SK-N-SH (cell line): ENCODE results near the gene POPDC3. TPM values are rescaled to one million over a fixed set of nuclear protein-coding genes. Genes with fewer than 3 reads are reported as not detected.
"Not testable (repeated sequence)": the region's sequence is repeated elsewhere in the genome, so short reads cannot be mapped to it uniquely, and the experiment has no call there.

Experiments
- CTCF ChIA-PET: fragments of 300-600, 350-600 bp; formaldehyde crosslinking; extraction: SDS; loops from one replicate; lab custom pipeline; 2021; lab: Yijun Ruan, JAX
- POLR2A ChIA-PET: fragments of 350-600 bp; sonication (Branson Sonifier 250); formaldehyde crosslinking; extraction: SDS; loops from one replicate; lab custom pipeline; 2020; ENCODE audit warnings: antibody characterized with exemption, inconsistent platforms; lab: Yijun Ruan, JAX
- DNase-seq: peaks from one replicate; pipeline ENCODE4 v3.0.0; 2012
- H2AFZ ChIP-seq: fragments of 200-600 bp; sonication (generic); 2 replicates; pipeline ENCODE4 v1.8.1; 2016; ENCODE audit warnings: antibody characterized with exemption, mild to moderate bottlenecking, low read depth
- H3F3A ChIP-seq: fragments of 200-600 bp; sonication (generic); replicated peaks from 2 replicates; pipeline ENCODE3; 2016; ENCODE audit warnings: antibody characterized with exemption, mild to moderate bottlenecking; ENCODE audit not compliant: insufficient read depth
- H3K27ac ChIP-seq, 2 experiments: fragments of 200-500 bp in 1 of 2; fragments of 200-600 bp in 1 of 2; sonication (Bioruptor generic) in 1 of 2; sonication (generic), shearing (Covaris generic) in 1 of 2; 2 replicates each; pipeline versions ENCODE4 v1.5.1 to v1.6.1; 2014 to 2016; ENCODE audit warnings: low read depth in 2 of 2, inconsistent platforms in 1 of 2, low read length in 1 of 2, mild to moderate bottlenecking in 1 of 2, mixed read lengths in 1 of 2
- H3K27me3 ChIP-seq: fragments of 200-600 bp; sonication (generic), shearing (Covaris generic); 2 replicates; pipeline ENCODE4 v1.6.1; 2016; ENCODE audit warnings: mixed run types; ENCODE audit not compliant: insufficient read depth
- H3K36me3 ChIP-seq, 2 experiments: fragments of 200-500 bp in 1 of 2; fragments of 200-600 bp in 1 of 2; sonication (Bioruptor generic) in 1 of 2; sonication (generic) in 1 of 2; replicated peaks in 1 of 2; 2 replicates each; pipeline versions ENCODE3 to v1.5.1; 2014 to 2016; ENCODE audit warnings: low read length in 1 of 2, mild to moderate bottlenecking in 1 of 2; ENCODE audit not compliant: insufficient read depth in 2 of 2, control insufficient read depth in 1 of 2
- H3K4me1 ChIP-seq, 2 experiments: fragments of 200-500 bp in 1 of 2; fragments of 200-600 bp in 1 of 2; sonication (Bioruptor generic) in 1 of 2; sonication (generic), shearing (Covaris generic) in 1 of 2; 2 replicates each; pipeline versions ENCODE4 v1.5.1 to v1.6.1; 2014 to 2016; ENCODE audit warnings: low read depth in 1 of 2, low read length in 1 of 2, mixed run types in 1 of 2; ENCODE audit not compliant: insufficient read depth in 2 of 2, control insufficient read depth in 1 of 2
- H3K4me2 ChIP-seq: fragments of 200-600 bp; sonication (generic), shearing (Covaris generic); 2 replicates; pipeline ENCODE4 v1.6.1; 2017; ENCODE audit warnings: mixed run types
- H3K4me3 ChIP-seq, 2 experiments: fragments of 200-500 bp in 1 of 2; fragments of 200-600 bp in 1 of 2; sonication (Bioruptor generic) in 1 of 2; sonication (generic), shearing (Covaris generic) in 1 of 2; 2 replicates each; pipeline versions ENCODE4 v1.5.1 to v1.8.1; 2014 to 2016; ENCODE audit warnings: low read depth in 2 of 2, inconsistent platforms in 1 of 2, low read length in 1 of 2, mild to moderate bottlenecking in 1 of 2, mixed read lengths in 1 of 2, moderate library complexity in 1 of 2
- H3K79me2 ChIP-seq: fragments of 200-600 bp; sonication (generic); 2 replicates; pipeline ENCODE4 v1.8.1; 2017; ENCODE audit warnings: mild to moderate bottlenecking; ENCODE audit not compliant: insufficient read depth
- H3K9ac ChIP-seq: fragments of 200-600 bp; sonication (generic); 2 replicates; pipeline ENCODE4 v1.6.1; 2017; ENCODE audit warnings: mixed run types
- H3K9me2 ChIP-seq: fragments of 200-600 bp; sonication (generic); 2 replicates; pipeline ENCODE4 v1.6.1; 2017; ENCODE audit warnings: mixed run types
- H3K9me3 ChIP-seq: fragments of 200-600 bp; sonication (generic); 2 replicates; pipeline ENCODE4 v1.6.1; 2017; ENCODE audit warnings: mixed run types, mild to moderate bottlenecking, moderate library complexity
- H4K20me1 ChIP-seq: fragments of 200-600 bp; sonication (generic); 2 replicates; pipeline ENCODE4 v1.6.1; 2017; ENCODE audit warnings: mild to moderate bottlenecking, mixed run types; ENCODE audit not compliant: insufficient read depth
- ELF1 ChIP-seq: IDR thresholded peaks from 2 replicates; pipeline ENCODE4 v1.4.0; 2012
- EP300 ChIP-seq, 2 experiments: IDR thresholded peaks; 2 replicates each; pipeline versions ENCODE4 v1.4.0 to v1.6.1; 2012; ENCODE audit warnings: borderline replicate concordance in 1 of 2, low read depth in 1 of 2, low read length in 1 of 2
- FOSL2 ChIP-seq: IDR thresholded peaks from 2 replicates; pipeline ENCODE4 v1.4.0; 2012; ENCODE audit warnings: low read depth, mild to moderate bottlenecking, moderate library complexity, borderline replicate concordance
- FOXM1 ChIP-seq: IDR thresholded peaks from 2 replicates; pipeline ENCODE4 v1.4.0; 2012; ENCODE audit warnings: low read depth, mild to moderate bottlenecking
- GABPA ChIP-seq: IDR thresholded peaks from 2 replicates; pipeline ENCODE4 v1.4.0; 2012; ENCODE audit warnings: low read depth, mild to moderate bottlenecking
- IRF3 ChIP-seq: fragments of 150-350 bp; IDR thresholded peaks from 2 replicates; pipeline ENCODE4 v1.6.1; 2016; ENCODE audit warnings: mild to moderate bottlenecking, low read depth, low read length
- JUND ChIP-seq: IDR thresholded peaks from 2 replicates; pipeline ENCODE4 v1.4.0; 2012
- MAX ChIP-seq: IDR thresholded peaks from 2 replicates; pipeline ENCODE4 v1.4.0; 2012; ENCODE audit warnings: low read depth
- MEF2A ChIP-seq: IDR thresholded peaks from 2 replicates; pipeline ENCODE4 v1.4.0; 2012; ENCODE audit warnings: low read depth, borderline replicate concordance
- TAF1 ChIP-seq: IDR thresholded peaks from 2 replicates; pipeline ENCODE4 v1.6.1; 2012; ENCODE audit warnings: low read depth, mild to moderate bottlenecking, low read length, moderate library complexity, borderline replicate concordance
- ZBTB33 ChIP-seq: IDR thresholded peaks from 2 replicates; pipeline ENCODE4 v1.4.0; 2012; ENCODE audit warnings: low read depth, borderline replicate concordance
- WGBS: methylation state at CpG from one replicate; pipeline ENCODE4 v1.1.6; 2017; ENCODE audit warnings: low lambda C conversion rate; 5-methylcytosine and 5-hydroxymethylcytosine counted together
- polyA plus RNA-seq, 3 experiments: library from polyadenylated mRNA; depleted of rRNA; stranded (reverse); fragments of >200 nt; gene quantifications; 2 replicates each; pipeline ENCODE4 v1.2.3, GENCODE V29; 2012

Gene POPDC3
- polyA plus RNA-seq, 1 of the 3 experiments (the other 2 are of a cell fraction): 19.0 TPM

DNA sequence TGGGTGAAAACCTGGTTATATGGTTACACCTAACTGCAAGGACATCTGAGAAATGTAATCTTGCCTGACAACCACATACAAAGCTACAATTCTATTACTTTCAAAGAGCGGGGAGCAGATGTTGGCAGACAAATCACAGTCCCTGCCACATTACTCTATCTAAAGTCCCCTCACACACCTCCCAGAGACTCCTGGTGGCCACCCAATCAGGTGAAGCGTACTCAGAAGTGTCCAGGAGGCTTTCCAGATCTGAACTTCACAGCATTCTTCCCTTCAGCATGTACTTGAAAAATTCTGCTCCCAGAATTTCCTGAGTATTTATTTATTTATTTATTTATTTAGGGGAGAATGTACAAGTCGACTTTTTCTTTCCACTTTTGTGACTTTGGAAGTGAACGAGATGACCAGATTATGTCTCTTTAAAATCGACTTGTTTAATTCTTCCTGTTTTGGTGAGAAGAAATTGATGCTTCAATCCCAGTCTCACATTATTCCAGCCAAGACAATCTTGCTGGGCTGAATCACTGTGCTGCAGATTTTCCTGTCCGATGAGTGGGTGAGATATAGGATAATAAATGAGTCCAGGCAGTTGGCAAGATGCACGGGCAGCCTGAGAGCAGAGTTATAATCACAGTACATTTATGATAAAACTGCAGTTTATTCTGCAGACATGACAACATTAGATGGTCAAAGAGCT lies 46.9 kb upstream of the POPDC3 start (continued):
- TF ChIP-seq MEF2A (no peak), MAX (0 out of 2 replicates have a peak, but pooled peaks have one; percentile 27), GABPA (no peak), ZBTB33 (peak; percentile 54; the same call in 1 of the 2 replicates), FOXM1 (0 out of 2 replicates have a peak, but pooled peaks have one; percentile 20), EP300 (IDR thresholded peaks at IDR 0.05; ENCODE audit: borderline replicate concordance in 1 of 2, low read depth in 1 of 2, low read length in 1 of 2) (peak; percentile 81 to 91), IRF3 (no peak), ELF1 (no peak)

DNA sequence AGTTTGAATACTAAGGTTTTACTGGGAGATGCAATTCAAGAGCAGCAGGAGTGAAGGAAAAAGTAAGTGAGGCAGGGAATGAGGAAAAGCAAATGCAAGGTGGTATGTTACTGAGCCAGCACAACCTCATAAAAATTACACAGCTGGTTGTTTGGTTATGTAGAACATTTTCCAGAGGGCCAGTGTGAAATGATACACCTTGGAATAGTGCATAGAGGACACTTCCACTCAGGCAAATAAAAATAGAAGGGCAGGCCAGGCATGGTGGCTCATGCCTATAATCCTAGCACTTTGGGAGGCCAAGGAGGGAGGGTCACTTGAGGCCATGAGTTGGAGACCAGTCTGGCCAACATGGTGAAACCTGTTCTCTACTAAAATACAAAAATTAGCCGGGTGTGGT lies 43.4 kb upstream of the POPDC3 start:
- no peak overlapping the region for H3K4me2 ChIP-seq
- H3K9ac ChIP-seq: no peak overlapping the region
- H3K9me2 ChIP-seq: no peaks in the 10 kb centered on the region
- no peaks in the 10 kb centered on the region for H3K9me3 ChIP-seq
- DNase-seq: no peak
- H4K20me1 ChIP-seq: no peaks in the 10 kb centered on the region
- CTCF ChIA-PET: interaction anchor here (0.6 kb wide), 1 partner anchor 22 kb away, joined by 3 read pairs; no protein-coding TSS in a partner anchor
- POLR2A ChIA-PET: no interaction called here
- H3K36me3 ChIP-seq: no peaks in the 10 kb centered on the region
- H3K27me3 ChIP-seq: no peaks in the 10 kb centered on the region
- peaks cover 6 to 21% of the 10 kb centered on the region in 2 experiments; a peak in 3 of 4 replicates for H3K4me1 ChIP-seq
- H3K27ac ChIP-seq: no peak overlapping the region
- H2AFZ ChIP-seq: no peak overlapping the region
- peaks cover 18% of the 10 kb centered on the region for H3F3A ChIP-seq
- WGBS: 82% methylated on average over 1 of the region's 1 CpG
- TF ChIP-seq EP300 (IDR thresholded peaks at IDR 0.05; ENCODE audit: borderline replicate concordance in 1 of 2, low read depth in 1 of 2, low read length in 1 of 2) (no peak), MEF2A (no peak), FOSL2 (no peak), GABPA (no peak), JUND (no peak), TAF1 (no peak), ZBTB33 (no peak)
- H3K79me2 ChIP-seq: no peaks in the 10 kb centered on the region
- no peak overlapping the region for H3K4me3 ChIP-seq

DNA sequence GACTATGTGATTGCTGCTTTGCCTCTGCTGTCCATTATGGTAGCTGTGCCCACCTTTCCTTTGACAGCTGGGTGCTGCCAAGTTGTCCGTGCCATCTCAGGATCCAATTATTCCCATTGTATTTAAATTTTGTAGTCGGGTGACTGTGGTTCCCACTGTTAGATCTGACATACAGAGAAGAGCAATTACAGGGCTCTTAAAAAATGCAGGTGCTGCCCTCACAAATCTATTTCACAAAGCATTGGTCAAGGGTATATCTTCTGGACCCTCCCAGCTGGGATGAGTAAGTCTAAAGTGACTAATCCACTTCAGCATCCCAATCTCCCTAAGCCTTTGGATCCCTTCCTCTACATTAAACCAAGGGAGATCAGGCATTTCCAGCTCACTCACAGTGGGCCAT lies 41.4 kb upstream of the POPDC3 start:
- 67% methylated on average over 2 of the region's 2 CpGs for WGBS
- H3K27me3 ChIP-seq, H3K9ac ChIP-seq, H3K9me3 ChIP-seq, H3K27ac ChIP-seq, H3K4me2 ChIP-seq, H2AFZ ChIP-seq, H3K36me3 ChIP-seq, H3K4me3 ChIP-seq, H3F3A ChIP-seq, H3K79me2 ChIP-seq, CTCF ChIA-PET, DNase-seq, H4K20me1 ChIP-seq, H3K9me2 ChIP-seq, POLR2A ChIA-PET: not testable (repeated sequence)
- peaks cover 2 to 16% of the 10 kb centered on the region in 2 experiments; a peak in 3 of 4 replicates for H3K4me1 ChIP-seq
